Measurements from ENCODE around the gene TBC1D22A.

DNA sequence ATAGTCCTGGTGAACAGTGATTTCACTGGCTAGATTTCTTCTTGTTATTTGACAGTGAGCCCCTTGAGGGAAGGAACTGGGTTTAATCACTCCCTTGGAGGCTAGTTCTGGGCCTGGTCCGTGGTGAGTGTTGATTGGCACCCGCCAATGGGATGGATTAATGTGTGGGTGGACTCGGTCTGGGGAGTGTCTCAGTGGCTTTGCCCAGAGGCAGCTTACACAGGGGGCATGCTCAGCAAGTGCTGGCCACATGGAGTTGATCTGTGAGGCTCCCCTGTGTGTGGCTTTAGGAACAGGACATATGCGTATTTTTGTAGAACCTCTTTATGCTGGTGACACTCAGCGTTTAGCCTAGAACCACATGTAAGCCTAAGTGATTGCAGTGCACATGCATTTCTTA, 106.9 kb downstream of the TBC1D22A start:
- TF ChIP-seq, protein P1, sequence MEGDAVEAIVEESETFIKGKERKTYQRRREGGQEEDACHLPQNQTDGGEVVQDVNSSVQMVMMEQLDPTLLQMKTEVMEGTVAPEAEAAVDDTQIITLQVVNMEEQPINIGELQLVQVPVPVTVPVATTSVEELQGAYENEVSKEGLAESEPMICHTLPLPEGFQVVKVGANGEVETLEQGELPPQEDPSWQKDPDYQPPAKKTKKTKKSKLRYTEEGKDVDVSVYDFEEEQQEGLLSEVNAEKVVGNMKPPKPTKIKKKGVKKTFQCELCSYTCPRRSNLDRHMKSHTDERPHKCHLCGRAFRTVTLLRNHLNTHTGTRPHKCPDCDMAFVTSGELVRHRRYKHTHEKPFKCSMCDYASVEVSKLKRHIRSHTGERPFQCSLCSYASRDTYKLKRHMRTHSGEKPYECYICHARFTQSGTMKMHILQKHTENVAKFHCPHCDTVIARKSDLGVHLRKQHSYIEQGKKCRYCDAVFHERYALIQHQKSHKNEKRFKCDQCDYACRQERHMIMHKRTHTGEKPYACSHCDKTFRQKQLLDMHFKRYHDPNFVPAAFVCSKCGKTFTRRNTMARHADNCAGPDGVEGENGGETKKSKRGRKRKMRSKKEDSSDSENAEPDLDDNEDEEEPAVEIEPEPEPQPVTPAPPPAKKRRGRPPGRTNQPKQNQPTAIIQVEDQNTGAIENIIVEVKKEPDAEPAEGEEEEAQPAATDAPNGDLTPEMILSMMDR (conservative IDR thresholded peaks at IDR 0.05; ENCODE audit: low read depth, low read length): no peak
- TF ChIP-seq EZH2phosphoT487 (IDR thresholded peaks at IDR 0.05; ENCODE audit: borderline replicate concordance, low read length): no peak
- TF ChIP-seq EZH2 (IDR thresholded peaks at IDR 0.05; ENCODE audit: low read length, unreplicated experiment): no peak

Data from PC-3 (cell line).